ENCODE measurements around the gene LAMA3. TPM values are rescaled to one million over a fixed set of nuclear protein-coding genes. Genes with fewer than 3 reads are reported as not detected.

Gene LAMA3
- total RNA-seq, 1 donor, result 5.2 TPM

- no peak for DNase-seq (ENCODE audit: low read depth)
- TF ChIP-seq, protein P1, sequence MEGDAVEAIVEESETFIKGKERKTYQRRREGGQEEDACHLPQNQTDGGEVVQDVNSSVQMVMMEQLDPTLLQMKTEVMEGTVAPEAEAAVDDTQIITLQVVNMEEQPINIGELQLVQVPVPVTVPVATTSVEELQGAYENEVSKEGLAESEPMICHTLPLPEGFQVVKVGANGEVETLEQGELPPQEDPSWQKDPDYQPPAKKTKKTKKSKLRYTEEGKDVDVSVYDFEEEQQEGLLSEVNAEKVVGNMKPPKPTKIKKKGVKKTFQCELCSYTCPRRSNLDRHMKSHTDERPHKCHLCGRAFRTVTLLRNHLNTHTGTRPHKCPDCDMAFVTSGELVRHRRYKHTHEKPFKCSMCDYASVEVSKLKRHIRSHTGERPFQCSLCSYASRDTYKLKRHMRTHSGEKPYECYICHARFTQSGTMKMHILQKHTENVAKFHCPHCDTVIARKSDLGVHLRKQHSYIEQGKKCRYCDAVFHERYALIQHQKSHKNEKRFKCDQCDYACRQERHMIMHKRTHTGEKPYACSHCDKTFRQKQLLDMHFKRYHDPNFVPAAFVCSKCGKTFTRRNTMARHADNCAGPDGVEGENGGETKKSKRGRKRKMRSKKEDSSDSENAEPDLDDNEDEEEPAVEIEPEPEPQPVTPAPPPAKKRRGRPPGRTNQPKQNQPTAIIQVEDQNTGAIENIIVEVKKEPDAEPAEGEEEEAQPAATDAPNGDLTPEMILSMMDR (IDR thresholded peaks at IDR 0.05; ENCODE audit: insufficient read depth, low read depth, low read length), result no peak
- no peak overlapping the region for H3K4me3 ChIP-seq (ENCODE audit: low read depth, low read length)
Measured at GRCh38 chr18:23969664-23970063, 280.4 kb downstream of the LAMA3 start.

GRCh38 chr18:23970161-23971096 is 281.2 kb downstream of the LAMA3 start:
- TF ChIP-seq, protein P1 (IDR thresholded peaks at IDR 0.05; ENCODE audit: insufficient read depth, low read depth, low read length), result no peak
- no peak overlapping the region for H3K4me3 ChIP-seq (ENCODE audit: low read depth, low read length)
- DNase-seq (ENCODE audit: low read depth), result no peak

- DNase-seq (ENCODE audit: low read depth), result no peak
Measured at GRCh38 chr18:23971097-23971440, 281.8 kb downstream of the LAMA3 start.

DNA sequence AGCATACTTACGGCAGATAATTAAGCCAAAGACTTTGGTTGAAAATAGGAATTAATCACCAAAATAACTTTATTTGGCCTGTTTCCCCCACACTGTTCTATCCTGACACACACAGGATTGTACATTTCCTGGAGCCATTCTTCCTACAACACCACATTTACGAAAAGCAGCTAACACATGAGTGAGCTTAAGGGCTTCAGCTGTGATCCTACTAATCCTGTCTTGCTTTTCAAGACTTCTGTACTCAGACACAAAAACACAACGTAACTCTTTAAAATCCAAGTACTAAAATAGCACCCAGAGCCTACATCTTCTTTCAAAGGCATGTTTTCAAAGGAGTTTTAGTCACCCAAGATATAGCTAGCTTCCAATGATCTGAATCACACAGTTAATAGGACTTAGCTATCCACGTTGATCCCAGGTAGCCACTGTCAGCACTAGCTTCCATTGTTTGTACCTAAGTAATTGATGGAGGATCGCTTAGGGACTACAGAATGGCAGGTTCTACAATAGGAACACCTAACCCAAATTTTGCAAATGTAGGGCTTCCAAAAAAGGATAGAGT is 282.5 kb downstream of the LAMA3 start:
- TF ChIP-seq, protein P1 (IDR thresholded peaks at IDR 0.05; ENCODE audit: insufficient read depth, low read depth, low read length), result no peak
- no peak overlapping the region for H3K4me3 ChIP-seq (ENCODE audit: low read depth, low read length)
- no peak for DNase-seq (ENCODE audit: low read depth)

More at GRCh38 chr18:23971097-23971440, 281.8 kb downstream of the LAMA3 start:
- H3K4me3 ChIP-seq (ENCODE audit: low read depth, low read length), result no peak overlapping the region
- TF ChIP-seq, protein P1 (IDR thresholded peaks at IDR 0.05; ENCODE audit: insufficient read depth, low read depth, low read length), result no peak

- peak; percentile 44 for DNase-seq (ENCODE audit: low read depth)
- no peak overlapping the region for H3K4me3 ChIP-seq (ENCODE audit: low read depth, low read length)
- TF ChIP-seq, protein P1 (IDR thresholded peaks at IDR 0.05; ENCODE audit: insufficient read depth, low read depth, low read length), result no peak
Measured at GRCh38 chr18:23972453-23972852, 283.2 kb downstream of the LAMA3 start.

- TF ChIP-seq, protein P1 (IDR thresholded peaks at IDR 0.05; ENCODE audit: insufficient read depth, low read depth, low read length), result no peak
- no peak overlapping the region for H3K4me3 ChIP-seq (ENCODE audit: low read depth, low read length)
- no peak for DNase-seq (ENCODE audit: low read depth)
Measured at GRCh38 chr18:23977103-23977502, 287.9 kb downstream of the LAMA3 start.
